RWPE2 (cell line): Measurements from ENCODE around the gene SPATA16.

Experiments used
- ATAC-seq: fragments of 200-7000 bp; cut with Tn5 transposase; 3 replicates; pipeline ENCODE4 v1.9.1; 2021; ENCODE audit warnings: low read depth
- DNase-seq: peaks from one replicate; pipeline ENCODE4 v3.0.0-alpha.2; 2020; ENCODE audit warnings: low spot score
- H3K27ac ChIP-seq: fragments of 450-650 bp; 2 replicates; pipeline ENCODE4 v1.5.1; 2017; ENCODE audit warnings: mild to moderate bottlenecking; ENCODE audit not compliant: poor library complexity, severe bottlenecking
- H3K27me3 ChIP-seq: fragments of 250-450 bp; sonication (Bioruptor Pico); 2 replicates; pipeline ENCODE4 v1.5.1; 2021; ENCODE audit warnings: mild to moderate bottlenecking, moderate library complexity; ENCODE audit not compliant: insufficient read depth, poor library complexity, severe bottlenecking
- H3K36me3 ChIP-seq: fragments of 250-450 bp; sonication (Bioruptor Pico); 2 replicates; pipeline ENCODE4 v1.5.1; 2020; ENCODE audit warnings: low read depth, mild to moderate bottlenecking, moderate library complexity
- H3K4me1 ChIP-seq: fragments of 250-450 bp; sonication (Bioruptor Pico); 2 replicates; pipeline ENCODE4 v1.5.1; 2021; ENCODE audit warnings: mild to moderate bottlenecking, moderate library complexity; ENCODE audit not compliant: insufficient read depth, poor library complexity, severe bottlenecking
- H3K4me3 ChIP-seq: fragments of 250-450 bp; sonication (Bioruptor Pico); 2 replicates; pipeline ENCODE4 v1.5.1; 2021; ENCODE audit warnings: mild to moderate bottlenecking, moderate library complexity; ENCODE audit not compliant: severe bottlenecking
- H3K9me3 ChIP-seq: fragments of 250-450 bp; sonication (Bioruptor Pico); 2 replicates; pipeline ENCODE4 v1.5.1; 2021; ENCODE audit warnings: mild to moderate bottlenecking, moderate library complexity; ENCODE audit not compliant: severe bottlenecking
- CTCF ChIP-seq: fragments of 450-650 bp; IDR thresholded peaks from one replicate; pipeline ENCODE4 v1.5.1; 2017; ENCODE audit warnings: mild to moderate bottlenecking, moderate library complexity; ENCODE audit not compliant: poor library complexity, severe bottlenecking

Gene SPATA16

GRCh38 chr3:172915911-172916514 is 225.0 kb downstream of the SPATA16 start:
- DNase-seq (no peak), ATAC-seq (no peak)
- Histone ChIP-seq H3K4me1 (no peaks in the 10 kb centered on the region), H3K27ac (no peak overlapping the region), H3K4me3 (no peak overlapping the region), H3K36me3 (no peaks in the 10 kb centered on the region), H3K9me3 (no peaks in the 10 kb centered on the region), H3K27me3 (peaks cover 13% of the 10 kb centered on the region)
- no peak for TF ChIP-seq CTCF

- peaks cover 13% of the 10 kb centered on the region for H3K27me3 ChIP-seq
- H3K4me3 ChIP-seq: no peak overlapping the region
- no peaks in the 10 kb centered on the region for H3K36me3 ChIP-seq
- no peak for TF ChIP-seq CTCF
- no peak for DNase-seq
- H3K4me1 ChIP-seq: no peaks in the 10 kb centered on the region
- no peak overlapping the region for H3K27ac ChIP-seq
- H3K9me3 ChIP-seq: no peaks in the 10 kb centered on the region
- ATAC-seq: no peak
Observed at GRCh38 chr3:172914854-172915253, 226.2 kb downstream of the SPATA16 start.

GRCh38 chr3:172913911-172914655 is 227.0 kb downstream of the SPATA16 start:
- TF ChIP-seq CTCF: no peak
- Histone ChIP-seq H3K27ac (no peak overlapping the region), H3K9me3 (no peaks in the 10 kb centered on the region), H3K36me3 (no peaks in the 10 kb centered on the region), H3K4me1 (no peaks in the 10 kb centered on the region), H3K27me3 (peaks cover 13% of the 10 kb centered on the region), H3K4me3 (no peak overlapping the region)
- no peak for DNase-seq
- ATAC-seq: no peak

GRCh38 chr3:172911142-172911541 is 229.9 kb downstream of the SPATA16 start:
- Histone ChIP-seq H3K4me1 (no peaks in the 10 kb centered on the region), H3K9me3 (no peaks in the 10 kb centered on the region), H3K36me3 (no peaks in the 10 kb centered on the region), H3K27me3 (peaks cover 9% of the 10 kb centered on the region), H3K4me3 (no peak overlapping the region), H3K27ac (no peak overlapping the region)
- ATAC-seq (no peak), DNase-seq (no peak)
- TF ChIP-seq CTCF: no peak

- H3K36me3 ChIP-seq: no peaks in the 10 kb centered on the region
- no peak overlapping the region for H3K4me3 ChIP-seq
- TF ChIP-seq CTCF: no peak
- H3K27me3 ChIP-seq: peaks cover 16% of the 10 kb centered on the region
- ATAC-seq (no peak), DNase-seq (no peak)
- no peak overlapping the region for H3K27ac ChIP-seq
- H3K4me1 ChIP-seq: no peaks in the 10 kb centered on the region
- no peaks in the 10 kb centered on the region for H3K9me3 ChIP-seq
Observed at GRCh38 chr3:172908771-172909270, 232.2 kb downstream of the SPATA16 start.
